Thyroid gland (tissue), 4 donors: ENCODE measurements around the gene ALDH3A1.

Experiments used
- CTCF ChIP-seq, 6 experiments: fragments of 200-600 bp in 3 of 6; fragments of 450-650 bp in 3 of 6; sonication (generic) in 3 of 6; IDR thresholded peaks; one replicate each; pipeline ENCODE4 v1.5.1; 2016 to 2019; ENCODE audit warnings: antibody characterized with exemption in 6 of 6, mild to moderate bottlenecking in 2 of 6, inconsistent platforms in 1 of 6, moderate library complexity in 1 of 6
- POLR2A ChIP-seq, 2 donors: fragments of 450-650 bp; IDR thresholded peaks; one replicate each; pipeline ENCODE4 v1.6.1; 2017; ENCODE audit warnings: antibody characterized with exemption in 2 of 2, mild to moderate bottlenecking in 2 of 2, moderate library complexity in 1 of 2

DNA sequence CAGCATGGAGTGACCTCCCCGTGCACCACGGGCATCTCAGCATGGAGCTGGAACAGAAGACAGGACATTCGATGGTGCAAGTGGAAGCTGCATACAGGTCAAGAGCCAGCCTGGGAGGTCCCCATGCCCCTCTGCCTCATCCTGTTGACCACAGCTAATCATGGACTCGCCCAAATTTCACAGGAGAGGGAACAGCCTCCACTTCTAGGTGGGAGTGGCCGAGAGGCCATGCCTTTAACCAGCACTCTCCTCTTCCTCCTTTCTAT lies 28.0 kb downstream of the ALDH3A1 start:
- TF ChIP-seq POLR2A (IDR thresholded peaks at IDR 0.05) (no peak), CTCF (IDR thresholded peaks at IDR 0.05) (no peak)
